Endothelial cell of umbilical vein (primary cell): Measurements from ENCODE around the gene ZNF223. TPM values are rescaled to one million over a fixed set of nuclear protein-coding genes. Genes with fewer than 3 reads are reported as not detected.

ENCODE experiments used
- BruUV-seq: library from RNA; stranded (reverse); fragments of 400-500 nt; replicated peaks from 2 replicates; lab custom pipeline; 2021; lab: Mats Ljungman, UMichigan
- CTCF ChIA-PET: fragments of 300-600, 350-600 bp; sonication (Branson Sonifier 250); formaldehyde crosslinking; loops from one replicate; lab custom pipeline; 2021; ENCODE audit warnings: antibody characterized with exemption, inconsistent platforms; lab: Charles Lee
- POLR2A ChIA-PET: fragments of 300-600, 350-600 bp; sonication (Branson Sonifier 250); formaldehyde crosslinking; loops from one replicate; lab custom pipeline; 2021; ENCODE audit warnings: antibody characterized with exemption, inconsistent platforms; lab: Charles Lee
- DNase-seq: peaks from one replicate; pipeline ENCODE4 v3.0.0-alpha.2; 2011; ENCODE audit warnings: low read depth, low spot score
- FAIRE-seq: peaks from 2 replicates; lab custom pipeline; 2011; peaks lifted over from hg19 to GRCh38; lab: Jason Lieb, UNC
- H2AFZ ChIP-seq: 2 replicates; pipeline ENCODE4 v1.6.0; 2012; ENCODE audit warnings: low read depth, low read length, control low read depth, inconsistent platforms
- H3K27ac ChIP-seq: 2 replicates; pipeline ENCODE4 v1.5.1; 2011; ENCODE audit warnings: low read depth, mild to moderate bottlenecking, control low read depth, low read length, moderate library complexity; ENCODE audit not compliant: insufficient read depth
- H3K27me3 ChIP-seq, 2 experiments: 2 replicates each; pipeline versions ENCODE4 v1.6.0 to v1.6.1; 2011; ENCODE audit warnings: low read length in 2 of 2, mixed read lengths in 1 of 2; ENCODE audit not compliant: control insufficient read depth in 2 of 2, insufficient read depth in 2 of 2
- H3K36me3 ChIP-seq, 2 experiments: 2 replicates in 1 of 2; 3 replicates in 1 of 2; pipeline ENCODE4 v1.5.1; 2011; ENCODE audit warnings: low read length in 2 of 2, mild to moderate bottlenecking in 1 of 2, moderate library complexity in 1 of 2; ENCODE audit not compliant: control insufficient read depth in 2 of 2, insufficient read depth in 2 of 2; ENCODE audit errors: extremely low read depth in 1 of 2
- H3K4me1 ChIP-seq: 3 replicates; pipeline ENCODE4 v1.5.1; 2011; ENCODE audit warnings: mild to moderate bottlenecking, low read length; ENCODE audit not compliant: control insufficient read depth, insufficient read depth; ENCODE audit errors: extremely low read depth
- H3K4me2 ChIP-seq: 2 replicates; pipeline ENCODE4 v1.6.1; 2011; ENCODE audit warnings: low read length, control low read depth, mixed read lengths; ENCODE audit not compliant: insufficient read depth
- H3K4me3 ChIP-seq, 3 experiments: fragments of 200-600 bp in 1 of 3; sonication (generic), shearing (Covaris generic) in 1 of 3; replicated peaks in 1 of 3; 2 replicates each; pipeline ENCODE4 v1.5.1; 2011 to 2016; ENCODE audit warnings: control low read depth in 3 of 3, low read length in 3 of 3, mild to moderate bottlenecking in 2 of 3, inconsistent platforms in 1 of 3, low read depth in 1 of 3, moderate library complexity in 1 of 3; ENCODE audit not compliant: insufficient read depth in 1 of 3
- H3K79me2 ChIP-seq: 2 replicates; pipeline ENCODE4 v1.6.0; 2012; ENCODE audit warnings: low read length, inconsistent platforms; ENCODE audit not compliant: control insufficient read depth, insufficient read depth
- H3K9ac ChIP-seq: replicated peaks from 2 replicates; pipeline ENCODE3; 2011; ENCODE audit warnings: low read length, control low read depth; ENCODE audit not compliant: insufficient read depth; ENCODE audit errors: extremely low read depth
- H3K9me1 ChIP-seq: replicated peaks from 3 replicates; pipeline ENCODE4 v1.6.0; 2011; ENCODE audit warnings: mild to moderate bottlenecking, low read length; ENCODE audit not compliant: control insufficient read depth, insufficient read depth; ENCODE audit errors: extremely low read depth
- H3K9me3 ChIP-seq: replicated peaks from 2 replicates; pipeline ENCODE4 v1.5.1; 2012; ENCODE audit warnings: low read length, inconsistent platforms; ENCODE audit not compliant: control insufficient read depth, insufficient read depth
- H4K20me1 ChIP-seq: replicated peaks from 2 replicates; pipeline ENCODE3; 2011; ENCODE audit warnings: mild to moderate bottlenecking, low read length; ENCODE audit not compliant: control insufficient read depth, insufficient read depth; ENCODE audit errors: extremely low read depth
- EZH2 ChIP-seq: IDR thresholded peaks from 2 replicates; pipeline ENCODE4 v1.6.1; 2012; ENCODE audit warnings: borderline replicate concordance, low read depth, mild to moderate bottlenecking, moderate library complexity, low read length, inconsistent platforms; ENCODE audit not compliant: severe bottlenecking
- FOS ChIP-seq: IDR thresholded peaks from 2 replicates; pipeline ENCODE4 v1.6.1; 2011; ENCODE audit warnings: mild to moderate bottlenecking, low read length, moderate library complexity, borderline replicate concordance; ENCODE audit not compliant: insufficient read depth
- GATA2 ChIP-seq: IDR thresholded peaks from 2 replicates; pipeline ENCODE4 v1.7.0; 2011; ENCODE audit warnings: low read depth, mild to moderate bottlenecking, moderate library complexity, mixed read lengths, low read length; ENCODE audit not compliant: insufficient read length, insufficient read depth
- JUN ChIP-seq: IDR thresholded peaks from 2 replicates; pipeline ENCODE4 v1.6.1; 2011; ENCODE audit warnings: borderline replicate concordance, low read depth; ENCODE audit not compliant: insufficient read length, insufficient read depth
- MYC ChIP-seq: IDR thresholded peaks from one replicate; pipeline ENCODE4 v1.6.1; 2011; ENCODE audit warnings: mild to moderate bottlenecking, low read depth, low read length
- POLR2A ChIP-seq: IDR thresholded peaks from 2 replicates; pipeline ENCODE4 v1.6.1; 2012; ENCODE audit warnings: low read depth, mild to moderate bottlenecking, control low read depth, low read length
- POLR2AphosphoS5 ChIP-seq: IDR thresholded peaks from 2 replicates; pipeline ENCODE4 v1.6.1; 2012; ENCODE audit warnings: low read depth, mild to moderate bottlenecking, control low read depth, low read length, moderate library complexity; ENCODE audit not compliant: insufficient read depth
- dilution Hi-C: fragments of 300-500 bp; cut with MboI; formaldehyde crosslinking; loops from one replicate; pipeline ENCODE4 v1.15.0; 2019; ENCODE audit warnings: low sequenced_read_pairs; ENCODE audit not compliant: extremely low pct_ligation_motif_present
- intact Hi-C: fragments of 100-400 bp; cut with micrococcal nuclease; formaldehyde crosslinking; loops from one replicate; pipeline ENCODE4 v1.10.0; 2022
- polyA plus RNA-seq, 4 experiments: library from polyadenylated mRNA; depleted of rRNA in 3 of 4; stranded (reverse) in 3 of 4; unstranded in 1 of 4; fragments of >200 nt; gene quantifications; 2 replicates each; pipeline versions ENCODE4 v1.2.1 to v1.2.3, GENCODE V29; 2011 to 2012; ENCODE audit warnings: missing spikeins in 1 of 4
- total RNA-seq: library from RNA; stranded (reverse); gene quantifications from 2 replicates; pipeline ENCODE4 v1.2.3, GENCODE V29; 2021
- TF ChIP-seq, protein P1 (sequence below): IDR thresholded peaks from 2 replicates; pipeline ENCODE4 v1.6.1; 2011; ENCODE audit not compliant: insufficient read depth, insufficient read length
- TF ChIP-seq, protein P2 (sequence below), 2 donors: IDR thresholded peaks; 1 replicate in 1 of 2; 2 replicates in 1 of 2; pipeline ENCODE4 v1.5.1; 2011; ENCODE audit warnings: low read length in 2 of 2, mild to moderate bottlenecking in 2 of 2, moderate library complexity in 2 of 2, control low read depth in 1 of 2, inconsistent platforms in 1 of 2, low read depth in 1 of 2; ENCODE audit not compliant: insufficient read depth in 1 of 2; ENCODE audit errors: extremely low read depth in 1 of 2

The ZNF223 gene
- total and polyA plus RNA-seq, 2 donors (not counting 3 experiments of a cell fraction or from before 2014, with no cell fraction given), result 1.6 to 3.7 TPM

DNA sequence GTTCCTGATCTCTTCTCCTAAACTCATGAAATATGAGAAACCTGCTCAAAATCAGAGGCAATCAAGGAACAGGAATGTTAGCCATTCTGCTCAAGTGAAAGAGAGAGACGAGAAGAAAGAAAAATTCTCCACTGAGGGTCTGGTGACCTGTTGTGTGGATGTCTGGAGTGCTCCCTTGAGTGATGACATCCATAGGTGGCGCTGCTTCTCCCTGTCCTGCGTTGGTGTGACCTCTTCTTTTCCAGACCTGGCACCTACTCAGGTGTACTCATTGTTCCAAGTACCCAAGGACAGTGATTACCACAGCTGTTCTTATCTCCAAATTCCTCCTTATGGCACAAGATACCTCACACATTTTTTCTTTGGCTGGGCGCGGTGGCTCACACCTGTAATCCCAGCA lies 4.0 kb downstream of the ZNF223 start:
- dilution Hi-C loops, result no loop called here
- no peak for DNase-seq
- BruUV-seq, result no TSS peak
- no peak for TF ChIP-seq POLR2AphosphoS5
- no peak for TF ChIP-seq GATA2
- no peak for TF ChIP-seq EZH2
- TF ChIP-seq MYC, result no peak
- Histone ChIP-seq H4K20me1 (no peaks in the 10 kb centered on the region), H3K36me3 (peaks cover 0 to 10% of the 10 kb centered on the region in 2 experiments), H3K27me3 (no peaks in the 10 kb centered on the region), H2AFZ (no peak overlapping the region), H3K4me1 (peaks cover 11% of the 10 kb centered on the region), H3K4me3 (no peak overlapping the region), H3K9me3 (no peaks in the 10 kb centered on the region), H3K9me1 (no peaks in the 10 kb centered on the region), H3K4me2 (no peak overlapping the region), H3K79me2 (no peaks in the 10 kb centered on the region), H3K27ac (no peak overlapping the region), H3K9ac (no peak overlapping the region)
- ChIA-PET CTCF (no interaction called here), POLR2A (interaction anchor here (0.7 kb wide), 1 partner anchor 390 kb away, joined by 6 read pairs; no protein-coding TSS in a partner anchor)
- FAIRE-seq, result no peak
- intact Hi-C loops, result no loop called here

DNA sequence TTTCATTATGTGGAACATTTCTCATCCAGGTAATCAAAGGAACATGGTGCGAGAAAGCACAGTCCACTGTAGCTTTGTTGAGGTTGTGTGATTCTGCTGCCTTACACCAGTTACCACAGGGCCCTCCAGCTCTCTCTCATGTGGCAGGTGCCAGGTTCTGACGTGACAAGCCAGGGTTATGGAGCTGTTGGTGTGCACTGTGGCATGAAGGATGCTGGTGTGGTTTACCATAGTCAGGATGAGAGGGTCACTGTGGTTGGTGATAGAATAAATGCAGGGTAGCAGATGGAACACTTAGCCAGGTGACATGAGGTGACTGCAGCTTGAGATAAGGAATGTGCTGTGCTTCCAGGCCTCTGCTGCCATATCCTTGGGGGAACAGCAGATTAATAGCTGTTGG lies 7.4 kb downstream of the ZNF223 start:
- dilution Hi-C loops, result no loop called here
- Histone ChIP-seq H2AFZ (no peak overlapping the region), H4K20me1 (no peaks in the 10 kb centered on the region), H3K27me3 (no peaks in the 10 kb centered on the region), H3K36me3 (peaks cover 0 to 17% of the 10 kb centered on the region in 2 experiments), H3K4me3 (no peak overlapping the region), H3K9me3 (no peaks in the 10 kb centered on the region), H3K27ac (no peak overlapping the region), H3K9me1 (no peaks in the 10 kb centered on the region), H3K4me2 (no peak overlapping the region), H3K9ac (no peak overlapping the region), H3K4me1 (no peaks in the 10 kb centered on the region), H3K79me2 (no peaks in the 10 kb centered on the region)
- DNase-seq (no peak), FAIRE-seq (no peak)
- intact Hi-C loops, result no loop called here
- TF ChIP-seq JUN (no peak), GATA2 (no peak), FOS (no peak), POLR2AphosphoS5 (no peak), EZH2 (no peak), MYC (no peak), POLR2A (no peak)
- TF ChIP-seq, protein P1, sequence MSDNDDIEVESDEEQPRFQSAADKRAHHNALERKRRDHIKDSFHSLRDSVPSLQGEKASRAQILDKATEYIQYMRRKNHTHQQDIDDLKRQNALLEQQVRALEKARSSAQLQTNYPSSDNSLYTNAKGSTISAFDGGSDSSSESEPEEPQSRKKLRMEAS, result no peak
- TF ChIP-seq, protein P2, sequence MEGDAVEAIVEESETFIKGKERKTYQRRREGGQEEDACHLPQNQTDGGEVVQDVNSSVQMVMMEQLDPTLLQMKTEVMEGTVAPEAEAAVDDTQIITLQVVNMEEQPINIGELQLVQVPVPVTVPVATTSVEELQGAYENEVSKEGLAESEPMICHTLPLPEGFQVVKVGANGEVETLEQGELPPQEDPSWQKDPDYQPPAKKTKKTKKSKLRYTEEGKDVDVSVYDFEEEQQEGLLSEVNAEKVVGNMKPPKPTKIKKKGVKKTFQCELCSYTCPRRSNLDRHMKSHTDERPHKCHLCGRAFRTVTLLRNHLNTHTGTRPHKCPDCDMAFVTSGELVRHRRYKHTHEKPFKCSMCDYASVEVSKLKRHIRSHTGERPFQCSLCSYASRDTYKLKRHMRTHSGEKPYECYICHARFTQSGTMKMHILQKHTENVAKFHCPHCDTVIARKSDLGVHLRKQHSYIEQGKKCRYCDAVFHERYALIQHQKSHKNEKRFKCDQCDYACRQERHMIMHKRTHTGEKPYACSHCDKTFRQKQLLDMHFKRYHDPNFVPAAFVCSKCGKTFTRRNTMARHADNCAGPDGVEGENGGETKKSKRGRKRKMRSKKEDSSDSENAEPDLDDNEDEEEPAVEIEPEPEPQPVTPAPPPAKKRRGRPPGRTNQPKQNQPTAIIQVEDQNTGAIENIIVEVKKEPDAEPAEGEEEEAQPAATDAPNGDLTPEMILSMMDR (IDR thresholded peaks at IDR 0.05; ENCODE audit: extremely low read depth in 1 of 2, insufficient read depth in 1 of 2, low read depth in 1 of 2, low read length in 2 of 2), result no peak
- POLR2A ChIA-PET, result no interaction called here
- CTCF ChIA-PET, result no interaction called here
- no TSS peak for BruUV-seq
